A549 (cell line): ENCODE data around the gene ILK. TPM values are rescaled to one million over a fixed set of nuclear protein-coding genes. Genes with fewer than 3 reads are reported as not detected.

Source experiments
- ATAC-seq, 2 experiments: fragments of 200-7000 bp in 1 of 2; fragments of >200 bp in 1 of 2; cut with Nextera tagmentation in 1 of 2; cut with Tn5 transposase in 1 of 2; 3 replicates each; pipeline versions ENCODE4 v1.8.0 to v1.9.1; 2018 to 2020; ENCODE audit warnings: mild to moderate bottlenecking in 1 of 2, moderate library complexity in 1 of 2
- CTCF ChIA-PET: fragments of 300-600 bp; sonication (Branson Sonifier 250); formaldehyde crosslinking; extraction: SDS; loops from one replicate; lab custom pipeline; 2021; ENCODE audit warnings: antibody characterized with exemption, inconsistent platforms; lab: Yijun Ruan, JAX
- POLR2A ChIA-PET: fragments of 350-600 bp; formaldehyde crosslinking; extraction: SDS; loops from one replicate; lab custom pipeline; 2021; ENCODE audit warnings: antibody characterized with exemption, inconsistent platforms; lab: Yijun Ruan, JAX
- DNase-seq, 2 experiments: peaks; one replicate each; pipeline versions ENCODE4 v3.0.0 to v3.0.0-alpha.2; 2011 to 2016; ENCODE audit warnings: low read depth in 1 of 2, low spot score in 1 of 2
- FAIRE-seq: peaks from 2 replicates; lab custom pipeline; 2011; peaks lifted over from hg19 to GRCh38; lab: Jason Lieb, UNC
- H3K27ac ChIP-seq, 2 experiments: fragments of >200 bp; sonication (Bioruptor Twin); formaldehyde crosslinking; 3 replicates each; pipeline ENCODE4 v1.5.1; 2016 to 2017
- H3K4me1 ChIP-seq: fragments of >200 bp; sonication (Bioruptor Twin); formaldehyde crosslinking; 3 replicates; pipeline ENCODE4 v1.6.1; 2016
- H3K4me2 ChIP-seq: fragments of >200 bp; sonication (Bioruptor Twin); formaldehyde crosslinking; 3 replicates; pipeline ENCODE4 v1.6.1; 2016
- H3K4me3 ChIP-seq: fragments of >200 bp; sonication (Bioruptor Twin); formaldehyde crosslinking; 3 replicates; pipeline ENCODE4 v1.5.1; 2016
- H3K9me3 ChIP-seq: fragments of >200 bp; sonication (Bioruptor Twin); formaldehyde crosslinking; 3 replicates; pipeline ENCODE4 v1.6.1; 2016
- CEBPB ChIP-seq, 2 experiments: fragments of >200 bp in 1 of 2; sonication (Bioruptor Twin) in 1 of 2; formaldehyde crosslinking in 1 of 2; IDR thresholded peaks; 2 replicates each; pipeline ENCODE4 v1.6.1; 2012 to 2016
- CHD4 ChIP-seq: fragments of 200-600 bp; sonication (generic); IDR thresholded peaks from 2 replicates; pipeline ENCODE4 v1.6.1; 2016; ENCODE audit warnings: antibody characterized with exemption, mild to moderate bottlenecking, borderline replicate concordance
- ESRRA ChIP-seq: fragments of 150-350 bp; IDR thresholded peaks from 2 replicates; pipeline ENCODE4 v1.6.1; 2014; ENCODE audit warnings: mild to moderate bottlenecking, low read length, borderline replicate concordance
- FOXS1 ChIP-seq: fragments of 250-450 bp; sonication (Bioruptor Pico); IDR thresholded peaks from 2 replicates; pipeline ENCODE4 v1.5.0; 2020; ENCODE audit warnings: mild to moderate bottlenecking, moderate library complexity
- HOXA7 ChIP-seq: fragments of 250-450 bp; sonication (Bioruptor Pico); IDR thresholded peaks from 2 replicates; pipeline ENCODE4 v1.5.0; 2020; ENCODE audit warnings: mild to moderate bottlenecking, moderate library complexity
- JUNB ChIP-seq: fragments of >200 bp; sonication (Bioruptor Twin); formaldehyde crosslinking; IDR thresholded peaks from 2 replicates; pipeline ENCODE4 v1.6.1; 2016
- KDM1A ChIP-seq: fragments of 200-600 bp; sonication (generic); IDR thresholded peaks from 2 replicates; pipeline ENCODE4 v1.6.1; 2016; ENCODE audit warnings: low read depth, mild to moderate bottlenecking
- MAZ ChIP-seq: fragments of 150-350 bp; IDR thresholded peaks from 2 replicates; pipeline ENCODE4 v1.6.1; 2014; ENCODE audit warnings: antibody characterized with exemption, low read depth, low read length, borderline replicate concordance
- MYC ChIP-seq: IDR thresholded peaks from 2 replicates; pipeline ENCODE4 v1.6.1; 2012; ENCODE audit warnings: mild to moderate bottlenecking, inconsistent platforms, low read length, improper control_type of control experiment, borderline replicate concordance
- SREBF2 ChIP-seq: fragments of 450-650 bp; IDR thresholded peaks from 2 replicates; pipeline ENCODE4 v1.6.1; 2014; ENCODE audit warnings: mild to moderate bottlenecking, moderate library complexity
- TP53 ChIP-seq: fragments of 250-450 bp; sonication (Bioruptor Pico); IDR thresholded peaks from 2 replicates; pipeline ENCODE4 v1.5.0; 2021; ENCODE audit warnings: mild to moderate bottlenecking, moderate library complexity
- ZSCAN20 ChIP-seq: fragments of 250-450 bp; sonication (Bioruptor Pico); IDR thresholded peaks from 2 replicates; pipeline ENCODE4 v1.8.0; 2022; ENCODE audit warnings: mild to moderate bottlenecking, moderate library complexity
- WGBS: methylation state at CpG from one replicate; pipeline ENCODE4 v1.1.6; 2017; ENCODE audit errors: missing lambda C conversion rate; 5-methylcytosine and 5-hydroxymethylcytosine counted together
- polyA plus RNA-seq, 4 experiments: library from polyadenylated mRNA; depleted of rRNA in 3 of 4; stranded (reverse); fragments of >200 nt; fragmentation: RNase III in 1 of 4; extraction: RNeasy Plus Mini Kit Qiagen cat#74134 plus additional on column Dnase treatment in 1 of 4; gene quantifications; 2 replicates in 3 of 4; 3 replicates in 1 of 4; pipeline ENCODE4 v1.2.3, GENCODE V29; 2011 to 2017
- TF ChIP-seq, protein P1 (sequence below): fragments of 450-650 bp; IDR thresholded peaks from 2 replicates; pipeline ENCODE4 v1.6.1; 2014; ENCODE audit warnings: antibody characterized with exemption
- TF ChIP-seq, protein P2 (sequence below): fragments of 250-450 bp; sonication (Bioruptor Pico); IDR thresholded peaks from 2 replicates; pipeline ENCODE4 v1.5.0; 2020; ENCODE audit warnings: low read depth, mild to moderate bottlenecking, moderate library complexity
- TF ChIP-seq, protein P3 (sequence below): IDR thresholded peaks from 2 replicates; pipeline ENCODE4 v1.6.1; 2012
- TF ChIP-seq, protein P4 (sequence below): fragments of >200 bp; sonication (Bioruptor Twin); formaldehyde crosslinking; IDR thresholded peaks from 3 replicates; pipeline ENCODE4 v1.5.1; 2016
- TF ChIP-seq, protein P5 (sequence below): fragments of >200 bp; sonication (Bioruptor Twin); formaldehyde crosslinking; IDR thresholded peaks from 2 replicates; pipeline ENCODE4 v1.6.1; 2016

Gene ILK
- polyA plus RNA-seq, 2 of the 4 experiments (the other 2 are of a cell fraction), result 108 to 109 TPM

DNA sequence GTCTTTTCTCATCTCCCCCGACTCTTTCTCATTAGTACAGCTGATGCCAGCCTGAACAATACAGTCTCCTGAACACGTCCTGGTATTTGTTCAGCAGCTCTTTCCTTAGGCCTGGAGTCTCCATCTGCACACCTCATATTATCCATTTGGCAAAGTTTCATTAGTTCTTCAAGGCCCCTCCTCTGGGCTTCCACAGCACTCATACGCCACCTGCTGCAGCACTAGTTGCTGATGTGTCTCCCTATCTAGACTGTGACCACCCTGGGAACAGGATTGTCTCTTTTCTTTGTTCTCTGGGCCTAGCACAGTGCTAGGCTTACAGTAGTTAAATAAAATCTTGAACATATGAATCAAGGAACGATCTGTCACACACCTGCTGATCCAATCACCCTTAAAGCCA lies 34.9 kb downstream of the ILK start:
- no peak for DNase-seq
- no peak for FAIRE-seq
- Histone ChIP-seq H3K4me1 (peaks cover 5% of the 10 kb centered on the region; the same call in 1 of the 3 replicates), H3K4me3 (no peak overlapping the region), H3K27ac (no peak overlapping the region), H3K4me2 (no peak overlapping the region), H3K9me3 (no peaks in the 10 kb centered on the region)
- ATAC-seq, result no peak
- TF ChIP-seq, protein P1, sequence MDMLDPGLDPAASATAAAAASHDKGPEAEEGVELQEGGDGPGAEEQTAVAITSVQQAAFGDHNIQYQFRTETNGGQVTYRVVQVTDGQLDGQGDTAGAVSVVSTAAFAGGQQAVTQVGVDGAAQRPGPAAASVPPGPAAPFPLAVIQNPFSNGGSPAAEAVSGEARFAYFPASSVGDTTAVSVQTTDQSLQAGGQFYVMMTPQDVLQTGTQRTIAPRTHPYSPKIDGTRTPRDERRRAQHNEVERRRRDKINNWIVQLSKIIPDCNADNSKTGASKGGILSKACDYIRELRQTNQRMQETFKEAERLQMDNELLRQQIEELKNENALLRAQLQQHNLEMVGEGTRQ, result no peak
- no peak for TF ChIP-seq CHD4
- TF ChIP-seq CEBPB (IDR thresholded peaks at IDR 0.05), result no peak
- TF ChIP-seq KDM1A, result no peak
- TF ChIP-seq ZSCAN20 (CRISPR knock-in tag), result no peak
- TF ChIP-seq, protein P2, sequence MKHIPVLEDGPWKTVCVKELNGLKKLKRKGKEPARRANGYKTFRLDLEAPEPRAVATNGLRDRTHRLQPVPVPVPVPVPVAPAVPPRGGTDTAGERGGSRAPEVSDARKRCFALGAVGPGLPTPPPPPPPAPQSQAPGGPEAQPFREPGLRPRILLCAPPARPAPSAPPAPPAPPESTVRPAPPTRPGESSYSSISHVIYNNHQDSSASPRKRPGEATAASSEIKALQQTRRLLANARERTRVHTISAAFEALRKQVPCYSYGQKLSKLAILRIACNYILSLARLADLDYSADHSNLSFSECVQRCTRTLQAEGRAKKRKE (CRISPR knock-in tag), result no peak
- TF ChIP-seq ESRRA, result no peak
- no peak for TF ChIP-seq FOXS1 (CRISPR knock-in tag)
- TF ChIP-seq, protein P3, sequence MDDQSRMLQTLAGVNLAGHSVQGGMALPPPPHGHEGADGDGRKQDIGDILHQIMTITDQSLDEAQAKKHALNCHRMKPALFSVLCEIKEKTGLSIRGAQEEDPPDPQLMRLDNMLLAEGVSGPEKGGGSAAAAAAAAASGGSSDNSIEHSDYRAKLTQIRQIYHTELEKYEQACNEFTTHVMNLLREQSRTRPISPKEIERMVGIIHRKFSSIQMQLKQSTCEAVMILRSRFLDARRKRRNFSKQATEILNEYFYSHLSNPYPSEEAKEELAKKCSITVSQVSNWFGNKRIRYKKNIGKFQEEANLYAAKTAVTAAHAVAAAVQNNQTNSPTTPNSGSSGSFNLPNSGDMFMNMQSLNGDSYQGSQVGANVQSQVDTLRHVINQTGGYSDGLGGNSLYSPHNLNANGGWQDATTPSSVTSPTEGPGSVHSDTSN, result no peak
- TF ChIP-seq SREBF2, result no peak
- TF ChIP-seq TP53, result no peak
- TF ChIP-seq MYC, result no peak
- no peak for TF ChIP-seq HOXA7 (CRISPR knock-in tag)
- CTCF ChIA-PET, result interaction anchor here (0.5 to 2.3 kb wide), 4 partner anchors 10 to 45 kb away, joined by 3 to 10 read pairs (median 4); partner anchors contain the start of gene MRPL17
- 41% methylated on average over 4 of the region's 4 CpGs for WGBS
- POLR2A ChIA-PET, result no interaction called here

DNA sequence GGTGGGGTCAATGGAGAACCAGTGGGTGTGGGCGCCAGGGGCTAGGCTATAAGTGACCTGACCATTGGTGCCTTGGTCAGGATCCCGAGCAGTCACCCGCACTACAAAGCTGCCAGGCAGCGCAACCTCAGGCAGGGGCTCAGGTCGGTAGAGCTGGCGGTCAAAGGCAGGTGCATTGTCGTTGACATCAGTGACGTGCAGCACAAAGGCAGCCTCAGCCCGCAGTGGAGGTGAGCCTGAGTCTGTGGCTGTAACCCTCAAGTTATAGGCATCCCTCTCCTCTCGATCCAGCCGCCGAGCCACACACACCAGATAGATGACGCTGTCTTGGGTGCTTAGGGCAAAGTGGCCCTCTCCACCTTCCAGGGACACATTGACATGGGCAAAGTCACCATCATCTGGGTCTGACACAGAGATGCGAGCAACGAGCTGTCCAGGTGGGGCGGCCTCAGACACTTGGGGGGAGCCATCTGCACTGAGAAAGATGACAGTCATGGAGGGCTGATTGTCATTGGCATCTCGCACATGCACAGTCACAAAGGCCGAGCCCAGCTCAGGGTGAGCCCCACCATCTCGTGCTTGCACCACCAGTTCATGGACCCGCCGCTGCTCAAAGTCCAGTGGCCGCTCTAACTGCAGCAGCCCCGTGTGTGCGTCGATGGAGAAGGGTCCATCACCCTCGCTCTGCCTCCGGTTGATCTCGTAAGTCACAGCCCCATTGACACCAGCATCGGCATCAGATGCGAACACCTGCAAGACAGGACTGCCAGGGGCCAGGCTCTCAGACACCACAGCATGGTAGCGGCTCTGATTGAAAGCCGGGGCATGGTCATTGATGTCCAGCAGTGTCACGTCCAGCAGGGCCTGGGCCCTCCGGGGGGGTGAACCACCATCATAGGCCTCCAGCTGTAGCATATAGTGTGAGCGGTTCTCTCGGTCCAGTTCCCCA lies 36.7 kb downstream of the ILK start:
- Histone ChIP-seq H3K4me3 (no peak overlapping the region), H3K4me2 (no peak overlapping the region), H3K27ac (no peak overlapping the region), H3K9me3 (no peaks in the 10 kb centered on the region), H3K4me1 (peaks cover 4% of the 10 kb centered on the region; the same call in 1 of the 3 replicates)
- no peak for FAIRE-seq
- ChIA-PET CTCF (interaction anchor here (1.4 to 2.3 kb wide), 2 partner anchors 9 to 43 kb away, joined by 3 to 10 read pairs; partner anchors contain the start of gene MRPL17), POLR2A (no interaction called here)
- DNase-seq, result no peak
- ATAC-seq, result no peak
- no peak for TF ChIP-seq FOXS1 (CRISPR knock-in tag)
- TF ChIP-seq, protein P4, sequence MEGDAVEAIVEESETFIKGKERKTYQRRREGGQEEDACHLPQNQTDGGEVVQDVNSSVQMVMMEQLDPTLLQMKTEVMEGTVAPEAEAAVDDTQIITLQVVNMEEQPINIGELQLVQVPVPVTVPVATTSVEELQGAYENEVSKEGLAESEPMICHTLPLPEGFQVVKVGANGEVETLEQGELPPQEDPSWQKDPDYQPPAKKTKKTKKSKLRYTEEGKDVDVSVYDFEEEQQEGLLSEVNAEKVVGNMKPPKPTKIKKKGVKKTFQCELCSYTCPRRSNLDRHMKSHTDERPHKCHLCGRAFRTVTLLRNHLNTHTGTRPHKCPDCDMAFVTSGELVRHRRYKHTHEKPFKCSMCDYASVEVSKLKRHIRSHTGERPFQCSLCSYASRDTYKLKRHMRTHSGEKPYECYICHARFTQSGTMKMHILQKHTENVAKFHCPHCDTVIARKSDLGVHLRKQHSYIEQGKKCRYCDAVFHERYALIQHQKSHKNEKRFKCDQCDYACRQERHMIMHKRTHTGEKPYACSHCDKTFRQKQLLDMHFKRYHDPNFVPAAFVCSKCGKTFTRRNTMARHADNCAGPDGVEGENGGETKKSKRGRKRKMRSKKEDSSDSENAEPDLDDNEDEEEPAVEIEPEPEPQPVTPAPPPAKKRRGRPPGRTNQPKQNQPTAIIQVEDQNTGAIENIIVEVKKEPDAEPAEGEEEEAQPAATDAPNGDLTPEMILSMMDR, result no peak
- 74% methylated on average over 21 of the region's 36 CpGs for WGBS

DNA sequence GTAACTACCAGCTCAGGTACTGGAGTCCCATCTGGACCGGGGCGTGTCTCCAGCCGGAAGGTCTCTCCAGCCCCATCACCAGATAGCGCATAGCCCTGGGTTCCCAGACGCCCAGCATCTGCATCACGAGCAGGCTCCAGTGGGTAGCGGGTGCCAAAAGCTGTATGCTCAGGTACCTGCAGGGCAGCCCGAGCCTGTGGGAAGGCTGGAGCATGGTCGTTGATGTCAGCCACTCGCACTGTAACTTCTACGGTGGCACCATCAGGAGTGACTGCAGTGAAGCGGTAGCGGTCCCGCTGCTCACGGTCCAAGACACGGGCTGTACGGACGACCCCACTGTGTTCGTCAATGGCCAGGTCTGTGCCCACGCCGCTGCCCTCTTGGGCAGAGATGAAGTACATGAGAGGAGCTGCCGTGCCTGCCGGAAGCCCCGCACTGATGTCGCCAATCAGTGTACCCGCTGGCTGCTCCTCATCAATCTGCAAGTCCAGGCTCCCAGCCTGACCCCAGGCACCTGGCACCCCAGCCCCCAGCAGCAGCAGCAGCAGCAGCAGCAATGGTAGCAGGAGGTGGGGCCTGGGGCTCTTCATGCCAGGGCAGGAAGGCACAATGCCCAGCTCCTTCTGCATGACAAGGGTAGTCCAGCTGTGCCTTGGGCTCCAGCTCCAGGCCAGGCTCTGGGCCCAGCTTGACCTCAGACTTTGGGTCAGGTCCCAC lies 37.6 kb downstream of the ILK start:
- ATAC-seq (no peak), DNase-seq (no peak), FAIRE-seq (no peak)
- POLR2A ChIA-PET, result no interaction called here
- H3K9me3 ChIP-seq, result no peaks in the 10 kb centered on the region
- H3K4me3 ChIP-seq, result no peak overlapping the region
- H3K4me2 ChIP-seq, result no peak overlapping the region
- CTCF ChIA-PET, result interaction anchor here (1.3 to 1.4 kb wide), 2 partner anchors 10 to 21 kb away, joined by 3 to 5 read pairs; no protein-coding TSS in a partner anchor
- H3K27ac ChIP-seq, result no peak overlapping the region
- TF ChIP-seq ZSCAN20 (CRISPR knock-in tag), result no peak
- no peak for TF ChIP-seq MAZ
- TF ChIP-seq, protein P5, sequence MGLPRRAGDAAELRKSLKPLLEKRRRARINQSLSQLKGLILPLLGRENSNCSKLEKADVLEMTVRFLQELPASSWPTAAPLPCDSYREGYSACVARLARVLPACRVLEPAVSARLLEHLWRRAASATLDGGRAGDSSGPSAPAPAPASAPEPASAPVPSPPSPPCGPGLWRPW, result no peak
- no peak for TF ChIP-seq JUNB
- H3K4me1 ChIP-seq, result no peaks in the 10 kb centered on the region
- WGBS, result 71% methylated on average over 26 of the region's 26 CpGs
